Measurements from ENCODE around the gene AHR.

The AHR gene

DNA sequence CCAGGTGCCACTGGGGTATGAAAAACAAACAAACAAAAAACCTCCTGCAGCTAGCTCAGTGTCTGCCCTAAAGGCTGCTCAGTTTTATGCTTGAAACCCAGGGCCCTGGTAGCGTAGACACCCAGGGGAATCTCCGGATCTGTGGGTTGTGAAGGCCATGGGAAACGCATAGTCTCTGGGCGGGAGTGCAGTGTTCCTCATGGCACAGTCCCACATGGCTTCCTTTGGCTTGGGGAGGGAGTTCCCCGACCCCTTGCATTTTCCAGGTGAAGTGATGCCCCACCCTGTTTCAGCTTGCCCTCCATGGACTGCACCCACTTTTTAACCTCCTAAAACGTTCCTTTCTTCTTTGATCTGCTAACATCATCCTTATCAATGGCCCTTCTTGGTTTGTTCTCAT lies 56.0 kb downstream of the AHR start:
- H3K4me3 ChIP-seq (ENCODE audit: low read depth, low read length), result no peak overlapping the region
- DNase-seq (ENCODE audit: low read depth), result no peak
- in situ Hi-C loops (cut with HindIII; ENCODE audit: low sequenced_read_pairs), result no loop called here
- TF ChIP-seq, protein P1, sequence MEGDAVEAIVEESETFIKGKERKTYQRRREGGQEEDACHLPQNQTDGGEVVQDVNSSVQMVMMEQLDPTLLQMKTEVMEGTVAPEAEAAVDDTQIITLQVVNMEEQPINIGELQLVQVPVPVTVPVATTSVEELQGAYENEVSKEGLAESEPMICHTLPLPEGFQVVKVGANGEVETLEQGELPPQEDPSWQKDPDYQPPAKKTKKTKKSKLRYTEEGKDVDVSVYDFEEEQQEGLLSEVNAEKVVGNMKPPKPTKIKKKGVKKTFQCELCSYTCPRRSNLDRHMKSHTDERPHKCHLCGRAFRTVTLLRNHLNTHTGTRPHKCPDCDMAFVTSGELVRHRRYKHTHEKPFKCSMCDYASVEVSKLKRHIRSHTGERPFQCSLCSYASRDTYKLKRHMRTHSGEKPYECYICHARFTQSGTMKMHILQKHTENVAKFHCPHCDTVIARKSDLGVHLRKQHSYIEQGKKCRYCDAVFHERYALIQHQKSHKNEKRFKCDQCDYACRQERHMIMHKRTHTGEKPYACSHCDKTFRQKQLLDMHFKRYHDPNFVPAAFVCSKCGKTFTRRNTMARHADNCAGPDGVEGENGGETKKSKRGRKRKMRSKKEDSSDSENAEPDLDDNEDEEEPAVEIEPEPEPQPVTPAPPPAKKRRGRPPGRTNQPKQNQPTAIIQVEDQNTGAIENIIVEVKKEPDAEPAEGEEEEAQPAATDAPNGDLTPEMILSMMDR (IDR thresholded peaks at IDR 0.05; ENCODE audit: low read depth, low read length, missing control alignments), result no peak

DNA sequence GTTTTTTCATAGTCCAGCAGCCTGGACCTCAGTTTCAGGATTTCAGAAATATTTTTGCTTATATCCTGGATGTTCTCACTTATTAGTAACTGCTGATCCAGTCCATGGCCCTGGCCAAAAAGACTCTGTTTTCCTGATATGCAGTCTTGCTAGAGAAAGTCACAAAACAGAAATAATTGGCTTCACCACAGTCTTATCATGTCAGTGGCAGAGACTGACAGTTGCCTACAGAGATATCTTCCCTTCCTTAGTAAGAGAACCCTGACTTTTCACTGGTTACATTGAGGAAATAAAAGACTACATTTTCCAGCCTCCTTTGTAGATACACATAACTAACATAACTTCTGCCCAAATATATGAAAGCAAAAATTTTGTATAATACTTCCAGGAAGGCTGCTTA lies 56.6 kb downstream of the AHR start:
- TF ChIP-seq, protein P1 (IDR thresholded peaks at IDR 0.05; ENCODE audit: low read depth, low read length, missing control alignments), result no peak
- no peak for DNase-seq (ENCODE audit: low read depth)
- no peak overlapping the region for H3K4me3 ChIP-seq (ENCODE audit: low read depth, low read length)
- in situ Hi-C loops (cut with HindIII; ENCODE audit: low sequenced_read_pairs), result no loop called here

DNA sequence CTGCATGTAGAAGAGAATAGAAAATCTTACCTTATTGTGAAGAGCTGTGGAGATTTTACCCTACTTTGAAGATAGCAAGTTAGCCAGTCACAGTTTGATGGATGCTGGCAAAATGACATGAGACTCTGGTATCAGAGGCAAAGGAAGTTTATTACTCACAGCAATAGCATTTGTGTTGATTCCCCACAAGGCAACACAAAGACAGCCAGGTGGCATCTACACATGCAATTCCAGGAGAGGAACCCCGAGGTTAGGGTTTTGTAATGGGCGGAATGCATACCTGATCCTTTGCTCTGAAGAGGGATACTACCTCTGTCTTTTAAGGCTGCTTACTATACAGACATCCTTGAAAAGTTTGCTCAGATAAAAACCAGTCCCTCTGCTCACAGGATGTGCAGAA lies 59.5 kb downstream of the AHR start:
- in situ Hi-C loops (cut with HindIII; ENCODE audit: low sequenced_read_pairs), result no loop called here
- no peak overlapping the region for H3K4me3 ChIP-seq (ENCODE audit: low read depth, low read length)
- TF ChIP-seq, protein P1 (IDR thresholded peaks at IDR 0.05; ENCODE audit: low read depth, low read length, missing control alignments), result no peak
- no peak for DNase-seq (ENCODE audit: low read depth)

DNA sequence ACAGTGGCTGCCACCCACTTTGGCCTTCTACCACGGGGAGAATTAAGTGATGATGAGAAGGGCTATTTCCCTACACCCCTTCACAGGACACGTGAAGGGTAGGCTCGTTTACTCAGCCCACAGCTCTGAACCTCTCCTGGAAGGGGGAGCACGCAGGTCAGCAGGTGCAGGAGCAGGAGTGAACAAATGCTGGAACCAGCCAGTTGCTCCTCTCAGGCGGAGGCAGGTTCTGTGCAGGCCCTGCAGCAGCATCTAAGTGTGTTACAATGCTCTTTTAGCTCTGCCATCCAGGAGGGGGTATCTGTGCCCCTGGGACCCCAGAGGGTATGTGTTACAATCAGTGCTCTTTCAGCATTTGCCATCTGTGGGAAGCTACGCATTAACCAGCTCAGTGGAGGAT lies 61.2 kb downstream of the AHR start:
- no peak for DNase-seq (ENCODE audit: low read depth)
- TF ChIP-seq, protein P1 (IDR thresholded peaks at IDR 0.05; ENCODE audit: low read depth, low read length, missing control alignments), result no peak
- in situ Hi-C loops (cut with HindIII; ENCODE audit: low sequenced_read_pairs), result no loop called here
- no peak overlapping the region for H3K4me3 ChIP-seq (ENCODE audit: low read depth, low read length)

DNA sequence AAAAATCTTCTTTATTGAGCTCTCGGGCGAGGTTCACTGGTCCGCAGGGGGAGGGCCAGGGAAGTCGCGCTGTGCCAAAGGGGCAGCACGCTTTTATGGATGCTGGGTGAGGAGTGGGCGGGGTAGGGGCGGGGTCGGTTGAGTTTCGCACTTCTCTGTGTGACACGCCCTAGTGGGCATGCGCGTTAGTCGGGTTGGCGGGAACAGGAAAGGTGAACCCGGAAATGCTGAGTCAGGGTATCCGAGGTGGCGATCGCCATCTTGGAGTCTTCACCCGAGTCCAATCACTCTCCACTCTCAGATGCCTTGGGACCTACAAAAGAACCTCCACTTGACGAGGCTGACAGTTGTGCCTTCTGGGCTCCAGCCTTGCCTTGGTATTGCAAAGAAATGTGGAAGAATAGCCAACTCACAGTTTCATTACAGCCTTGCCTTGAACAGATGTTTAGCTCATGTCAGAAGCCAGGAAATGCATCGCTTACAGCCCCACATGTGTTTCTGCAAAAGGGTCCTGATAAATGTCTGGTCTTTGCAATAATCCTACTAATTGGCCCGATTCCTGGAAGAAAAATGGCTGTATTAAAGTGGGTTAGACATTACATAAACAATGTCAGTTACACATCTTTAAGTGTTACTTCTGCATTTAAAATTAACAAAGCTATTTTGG lies 64.1 kb downstream of the AHR start:
- TF ChIP-seq, protein P1 (IDR thresholded peaks at IDR 0.05; ENCODE audit: low read depth, low read length, missing control alignments), result no peak
- no peak for DNase-seq (ENCODE audit: low read depth)
- no peak overlapping the region for H3K4me3 ChIP-seq (ENCODE audit: low read depth, low read length)
- in situ Hi-C loops (cut with HindIII; ENCODE audit: low sequenced_read_pairs), result no loop called here

DNA sequence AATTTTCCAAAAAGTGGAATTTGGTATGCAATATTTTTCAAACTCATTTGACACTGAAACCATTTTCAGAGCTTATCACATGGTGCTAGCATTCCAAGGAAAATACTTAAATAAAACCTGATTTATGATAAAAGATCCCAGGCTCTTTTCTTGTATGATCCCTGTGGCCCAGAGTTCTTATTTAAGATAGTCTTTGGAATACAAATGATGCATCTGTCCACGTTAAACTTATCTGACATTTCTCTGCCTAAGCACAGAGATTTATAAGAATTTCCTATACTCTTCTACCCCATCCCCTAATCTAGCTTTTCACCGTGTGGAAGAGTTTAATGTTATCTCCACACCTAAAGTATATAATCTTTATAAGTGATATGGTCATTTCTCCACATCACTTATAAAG lies 66.2 kb downstream of the AHR start:
- H3K4me3 ChIP-seq (ENCODE audit: low read depth, low read length), result no peak overlapping the region
- TF ChIP-seq, protein P1 (IDR thresholded peaks at IDR 0.05; ENCODE audit: low read depth, low read length, missing control alignments), result no peak
- DNase-seq (ENCODE audit: low read depth), result no peak
- in situ Hi-C loops (cut with HindIII; ENCODE audit: low sequenced_read_pairs), result no loop called here

All from astrocyte of the cerebellum (primary cell).